ENCODE data around the gene GRK5. TPM values are rescaled to one million over a fixed set of nuclear protein-coding genes. Genes with fewer than 3 reads are reported as not detected.

Gene GRK5
- polyA plus RNA-seq, 3 donors = 17.1 to 18.6 (median 17.7) TPM

- DNase-seq = no peak
Observed at GRCh38 chr10:119502618-119503155, 295.3 kb downstream of the GRK5 start.

GRCh38 chr10:119503821-119504220 is 296.4 kb downstream of the GRK5 start:
- DNase-seq = no peak

GRCh38 chr10:119504651-119505050 is 297.3 kb downstream of the GRK5 start:
- no peak for DNase-seq

DNA sequence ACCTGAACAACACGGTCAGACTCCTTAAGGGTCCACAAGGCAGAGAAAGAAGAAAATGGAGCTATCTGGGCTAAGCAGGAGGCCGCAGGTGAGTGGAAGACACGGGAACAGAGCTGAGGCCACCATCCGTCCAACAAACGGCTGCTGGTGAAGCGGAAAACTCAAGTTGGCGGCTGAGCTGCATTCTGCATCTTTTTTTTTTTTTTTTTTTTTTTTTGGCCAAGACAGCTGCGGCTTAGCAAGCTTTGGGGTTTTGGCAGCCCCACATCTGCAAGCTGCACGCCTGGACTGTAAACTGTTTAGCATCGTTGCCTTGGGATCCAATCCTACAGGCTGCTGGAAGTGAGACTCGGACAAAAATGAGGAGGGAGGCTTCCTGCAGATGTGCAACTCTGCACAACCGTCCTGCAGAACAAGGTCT is 297.8 kb downstream of the GRK5 start:
- no peak for DNase-seq

Other genes with a start within 250 kb of the GRK5 start
- gene NANOS1, start 177.9 kb upstream of the GRK5 start, polyA plus RNA-seq (ENCODE audit: insufficient read length in 3 of 3) = 1 to 10 TPM; 2.5 to 4.4 (median 3.1) TPM
- 100 to 1,000 TPM; 184 to 206 (median 188) TPM for gene EIF3A, start 126.8 kb upstream of the GRK5 start, polyA plus RNA-seq (ENCODE audit: insufficient read length in 3 of 3)
- gene DENND10, start 103.5 kb upstream of the GRK5 start, polyA plus RNA-seq (ENCODE audit: insufficient read length in 3 of 3) = 10 to 100 TPM; 50.2 to 60.6 (median 53.5) TPM
- gene SFXN4, start 41.9 kb upstream of the GRK5 start, polyA plus RNA-seq (ENCODE audit: insufficient read length in 3 of 3) = 10 to 100 TPM; 32.5 to 48.8 (median 36.7) TPM
- 100 to 1,000 TPM; 257 to 264 (median 261) TPM for gene PRDX3, start 28.8 kb upstream of the GRK5 start, polyA plus RNA-seq (ENCODE audit: insufficient read length in 3 of 3)

Measured in renal pelvis (tissue), 4 donors.